Measurements from ENCODE around the gene GLTP.
"Not testable (repeated sequence)": the region's sequence is repeated elsewhere in the genome, so short reads cannot be mapped to it uniquely, and the experiment has no call there.

Gene GLTP

GRCh38 chr12:109914461-109914860 lies 34.1 kb upstream of the GLTP start:
- Mint-ChIP-seq H3K36me3 (peaks cover 4% of the 10 kb centered on the region), H3K4me1 (no peaks in the 10 kb centered on the region), H3K27me3 (no peaks in the 10 kb centered on the region), H3K27ac (no peak overlapping the region), H3K4me3 (no peak overlapping the region), H3K9me3 (no peaks in the 10 kb centered on the region)

- Mint-ChIP-seq H3K36me3 (peaks cover 8% of the 10 kb centered on the region), H3K27ac (peak overlapping the region; percentile 41), H3K27me3 (no peaks in the 10 kb centered on the region), H3K4me1 (no peaks in the 10 kb centered on the region), H3K4me3 (no peak overlapping the region), H3K9me3 (no peaks in the 10 kb centered on the region)
These were observed 32.5 kb upstream of the GLTP start for GRCh38 chr12:109912855-109913321.

- H3K4me3 Mint-ChIP-seq = no peak overlapping the region
- H3K4me1 Mint-ChIP-seq = no peaks in the 10 kb centered on the region
- no peaks in the 10 kb centered on the region for H3K27me3 Mint-ChIP-seq
- H3K36me3 Mint-ChIP-seq = peaks cover 15% of the 10 kb centered on the region
- no peak overlapping the region for H3K27ac Mint-ChIP-seq
- H3K9me3 Mint-ChIP-seq = no peaks in the 10 kb centered on the region
These were observed 30.6 kb upstream of the GLTP start for GRCh38 chr12:109910969-109911348.

GRCh38 chr12:109910254-109910968 lies 30.1 kb upstream of the GLTP start:
- Mint-ChIP-seq H3K27ac (no peak overlapping the region), H3K27me3 (no peaks in the 10 kb centered on the region), H3K9me3 (no peaks in the 10 kb centered on the region), H3K36me3 (peaks cover 15% of the 10 kb centered on the region), H3K4me3 (no peak overlapping the region), H3K4me1 (no peaks in the 10 kb centered on the region)

GRCh38 chr12:109905301-109905700 lies 25.0 kb upstream of the GLTP start:
- Mint-ChIP-seq H3K4me3 (no peak overlapping the region), H3K9me3 (no peaks in the 10 kb centered on the region), H3K27me3 (no peaks in the 10 kb centered on the region), H3K4me1 (peaks cover 20% of the 10 kb centered on the region), H3K27ac (peak overlapping the region; percentile 90), H3K36me3 (peaks cover 20% of the 10 kb centered on the region)

- Mint-ChIP-seq H3K4me3 (no peak overlapping the region), H3K4me1 (peaks cover 32% of the 10 kb centered on the region), H3K36me3 (peaks cover 16% of the 10 kb centered on the region), H3K27me3 (no peaks in the 10 kb centered on the region), H3K9me3 (no peaks in the 10 kb centered on the region), H3K27ac (no peak overlapping the region)
These were observed 22.6 kb upstream of the GLTP start for GRCh38 chr12:109902891-109903418.

GRCh38 chr12:109900752-109901580 lies 20.6 kb upstream of the GLTP start:
- H3K27me3 Mint-ChIP-seq = no peaks in the 10 kb centered on the region
- peaks cover 9% of the 10 kb centered on the region for H3K36me3 Mint-ChIP-seq
- H3K27ac Mint-ChIP-seq = peak overlapping the region; percentile 81
- H3K9me3 Mint-ChIP-seq = no peaks in the 10 kb centered on the region
- H3K4me1 Mint-ChIP-seq = peaks cover 32% of the 10 kb centered on the region
- peak overlapping the region; percentile 98 for H3K4me3 Mint-ChIP-seq

GRCh38 chr12:109899783-109900751 lies 19.7 kb upstream of the GLTP start, which contains the start of gene TCHP:
TSS of gene TCHP (plus strand) at chr12:109900274. CDS start at chr12:109903027, 2,753 bp downstream.
- peaks cover 32% of the 10 kb centered on the region for H3K4me1 Mint-ChIP-seq
- peak within 1 kb of the TSS; percentile 98 for H3K4me3 Mint-ChIP-seq
- H3K9me3 Mint-ChIP-seq = no peaks in the 10 kb centered on the region
- H3K27ac Mint-ChIP-seq = peak within 1 kb of the TSS; percentile 100
- peaks cover 8% of the 10 kb centered on the region for H3K36me3 Mint-ChIP-seq
- H3K27me3 Mint-ChIP-seq = no peaks in the 10 kb centered on the region

GRCh38 chr12:109899345-109899744 lies 19.0 kb upstream of the GLTP start:
- H3K4me1 Mint-ChIP-seq = peaks cover 32% of the 10 kb centered on the region
- peak overlapping the region; percentile 98 for H3K4me3 Mint-ChIP-seq
- peak overlapping the region; percentile 100 for H3K27ac Mint-ChIP-seq
- H3K36me3 Mint-ChIP-seq, H3K9me3 Mint-ChIP-seq, H3K27me3 Mint-ChIP-seq: not testable (repeated sequence)

- no peaks in the 10 kb centered on the region for H3K9me3 Mint-ChIP-seq
- no peak overlapping the region for H3K27ac Mint-ChIP-seq
- no peak overlapping the region for H3K4me3 Mint-ChIP-seq
These were observed 16.7 kb upstream of the GLTP start for GRCh38 chr12:109897029-109897428.

GRCh38 chr12:109896188-109896587 lies 15.8 kb upstream of the GLTP start:
- H3K4me1 Mint-ChIP-seq = peaks cover 35% of the 10 kb centered on the region
- no peaks in the 10 kb centered on the region for H3K9me3 Mint-ChIP-seq
- H3K36me3 Mint-ChIP-seq = no peaks in the 10 kb centered on the region
- no peak overlapping the region for H3K4me3 Mint-ChIP-seq
- H3K27me3 Mint-ChIP-seq = no peaks in the 10 kb centered on the region
- H3K27ac Mint-ChIP-seq = no peak overlapping the region

More at GRCh38 chr12:109897029-109897428, 16.7 kb upstream of the GLTP start:
- Mint-ChIP-seq H3K27me3 (no peaks in the 10 kb centered on the region), H3K36me3 (no peaks in the 10 kb centered on the region), H3K4me1 (peaks cover 42% of the 10 kb centered on the region)

GRCh38 chr12:109894939-109895338 lies 14.6 kb upstream of the GLTP start:
- Mint-ChIP-seq H3K4me3 (no peak overlapping the region), H3K9me3 (no peaks in the 10 kb centered on the region), H3K27ac (no peak overlapping the region), H3K27me3 (no peaks in the 10 kb centered on the region), H3K4me1 (peaks cover 24% of the 10 kb centered on the region), H3K36me3 (no peaks in the 10 kb centered on the region)

- H3K27ac Mint-ChIP-seq = no peak overlapping the region
- H3K4me1 Mint-ChIP-seq = peaks cover 29% of the 10 kb centered on the region
- H3K9me3 Mint-ChIP-seq = no peaks in the 10 kb centered on the region
- H3K36me3 Mint-ChIP-seq = no peaks in the 10 kb centered on the region
- H3K4me3 Mint-ChIP-seq = no peak overlapping the region
- no peaks in the 10 kb centered on the region for H3K27me3 Mint-ChIP-seq
These were observed 13.1 kb upstream of the GLTP start for GRCh38 chr12:109893261-109893995.

- Mint-ChIP-seq H3K4me3 (no peak overlapping the region), H3K36me3 (no peaks in the 10 kb centered on the region), H3K27ac (no peak overlapping the region), H3K27me3 (no peaks in the 10 kb centered on the region), H3K9me3 (no peaks in the 10 kb centered on the region), H3K4me1 (peaks cover 36% of the 10 kb centered on the region)
These were observed 12.4 kb upstream of the GLTP start for GRCh38 chr12:109892748-109893147.

Data from activated naive CD4-positive, alpha-beta T cell treated with anti-CD3 and anti-CD28 coated beads, Interleukin-2, amount 50 U/mL, for 24 hours (primary cell).